Thoracic aorta (tissue), 2 donors: ENCODE data around the gene INPP5A. TPM values are rescaled to one million over a fixed set of nuclear protein-coding genes. Genes with fewer than 3 reads are reported as not detected.

ENCODE experiments used
- ATAC-seq: fragments of 150-250 bp; one replicate; pipeline ENCODE4 v1.8.0; 2017; ENCODE audit warnings: low read depth; ENCODE audit not compliant: insufficient number of reproducible peaks, low FRiP score
- DNase-seq: peaks from one replicate; pipeline ENCODE4 v3.0.0-alpha.2; 2020; ENCODE audit warnings: low spot score
- H3K27ac ChIP-seq, 2 donors: fragments of 200-600 bp; sonication (generic); 1 replicate in 1 of 2; 2 replicates in 1 of 2; pipeline ENCODE4 v1.5.1; 2016; ENCODE audit warnings: mild to moderate bottlenecking in 2 of 2, moderate library complexity in 2 of 2
- H3K27me3 ChIP-seq: fragments of 200-600 bp; sonication (generic); replicated peaks from 2 replicates; pipeline ENCODE4 v1.6.0; 2016; ENCODE audit warnings: mild to moderate bottlenecking; ENCODE audit not compliant: insufficient read depth
- H3K36me3 ChIP-seq: fragments of 200-600 bp; sonication (generic); one replicate; pipeline ENCODE4 v1.5.1; 2016
- H3K4me1 ChIP-seq, 2 donors: fragments of 200-600 bp; sonication (generic); 1 replicate in 1 of 2; 2 replicates in 1 of 2; pipeline versions ENCODE4 v1.5.1 to v1.6.0; 2016; ENCODE audit warnings: low read depth in 2 of 2, mild to moderate bottlenecking in 1 of 2; ENCODE audit not compliant: control insufficient read depth in 1 of 2
- H3K4me3 ChIP-seq: fragments of 200-600 bp; sonication (generic); 2 replicates; pipeline ENCODE4 v1.5.1; 2016; ENCODE audit warnings: mild to moderate bottlenecking
- H3K9me3 ChIP-seq: fragments of 200-600 bp; sonication (generic); 2 replicates; pipeline ENCODE4 v1.5.1; 2016
- CTCF ChIP-seq: fragments of 200-600 bp; sonication (generic); IDR thresholded peaks from one replicate; pipeline ENCODE4 v1.5.1; 2019; ENCODE audit warnings: antibody characterized with exemption
- total RNA-seq, 2 donors: library from RNA; depleted of rRNA; stranded (reverse); fragments of >200 nt; gene quantifications; one replicate each; pipeline versions ENCODE4 v1.1.0 to v1.2.3, GENCODE V29; 2016

Gene INPP5A
- total RNA-seq, 2 donors from 2014 or later: 120 to 142 TPM

GRCh38 chr10:132807621-132808049 lies 270.0 kb downstream of the INPP5A start:
- H3K4me3 ChIP-seq: no peak overlapping the region
- H3K27ac ChIP-seq: no peak overlapping the region
- no peaks in the 10 kb centered on the region for H3K4me1 ChIP-seq
- TF ChIP-seq CTCF: no peak
- H3K36me3 ChIP-seq: no peaks in the 10 kb centered on the region
- no peaks in the 10 kb centered on the region for H3K27me3 ChIP-seq
- DNase-seq: no peak
- H3K9me3 ChIP-seq: no peaks in the 10 kb centered on the region
- ATAC-seq: no peak

GRCh38 chr10:132808383-132809231 lies 271.0 kb downstream of the INPP5A start:
- DNase-seq: no peak
- no peaks in the 10 kb centered on the region for H3K36me3 ChIP-seq
- ATAC-seq: no peak

GRCh38 chr10:132809232-132810140 lies 271.9 kb downstream of the INPP5A start:
- no peak for TF ChIP-seq CTCF
- H3K4me3 ChIP-seq: no peak overlapping the region
- no peaks in the 10 kb centered on the region for H3K27me3 ChIP-seq
- no peak overlapping the region for H3K27ac ChIP-seq
- no peak for ATAC-seq
- H3K36me3 ChIP-seq: no peaks in the 10 kb centered on the region
- H3K4me1 ChIP-seq: no peaks in the 10 kb centered on the region
- no peaks in the 10 kb centered on the region for H3K9me3 ChIP-seq
- DNase-seq: no peak

More at GRCh38 chr10:132808383-132809231, 271.0 kb downstream of the INPP5A start:
- H3K9me3 ChIP-seq: no peaks in the 10 kb centered on the region
- H3K27me3 ChIP-seq: no peaks in the 10 kb centered on the region
- no peak overlapping the region for H3K4me3 ChIP-seq
- no peak overlapping the region for H3K27ac ChIP-seq
- H3K4me1 ChIP-seq: no peaks in the 10 kb centered on the region
- no peak for TF ChIP-seq CTCF

- no peak for TF ChIP-seq CTCF
- no peaks in the 10 kb centered on the region for H3K4me1 ChIP-seq
- no peaks in the 10 kb centered on the region for H3K27me3 ChIP-seq
- ATAC-seq: no peak
- no peak for DNase-seq
- H3K27ac ChIP-seq: no peak overlapping the region
- no peaks in the 10 kb centered on the region for H3K36me3 ChIP-seq
- no peaks in the 10 kb centered on the region for H3K9me3 ChIP-seq
- H3K4me3 ChIP-seq: no peak overlapping the region
These were observed 272.7 kb downstream of the INPP5A start for GRCh38 chr10:132810141-132810806.
